Epithelial cell of prostate (primary cell): ENCODE data around the gene RALGAPA2.

Source experiments
- DNase-seq: peaks from one replicate; pipeline ENCODE4 v3.0.0-alpha.2; 2011; ENCODE audit warnings: low read depth, low spot score
- H3K27ac ChIP-seq: fragments of 450-650 bp; 2 replicates; pipeline ENCODE4 v1.5.1; 2017; ENCODE audit warnings: mild to moderate bottlenecking

RALGAPA2 gene

GRCh38 chr20:20519269-20519668 lies 193.2 kb downstream of the RALGAPA2 start:
- no peak overlapping the region for H3K27ac ChIP-seq

GRCh38 chr20:20518263-20518662 lies 194.2 kb downstream of the RALGAPA2 start:
- no peak for DNase-seq
- H3K27ac ChIP-seq = no peak overlapping the region

More at GRCh38 chr20:20519269-20519668, 193.2 kb downstream of the RALGAPA2 start:
- DNase-seq = no peak

DNA sequence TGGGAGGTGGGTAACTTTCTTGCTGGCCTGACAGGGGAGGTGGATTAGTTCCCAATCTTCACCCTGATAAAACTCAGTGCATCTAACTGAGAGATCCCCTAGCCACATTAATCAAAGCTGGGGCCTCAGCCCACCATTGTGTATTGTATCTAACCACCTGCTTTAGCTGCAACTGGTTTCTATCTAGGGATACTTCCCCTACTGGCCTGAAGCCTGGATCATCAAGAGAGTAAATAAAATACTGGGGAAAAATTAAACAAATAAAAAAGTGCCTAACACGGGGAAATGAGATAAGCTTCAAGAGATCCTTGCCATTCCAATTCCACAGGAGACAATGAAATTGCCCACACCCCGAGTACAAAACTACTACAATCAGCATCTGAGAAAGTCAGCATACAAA lies 195.1 kb downstream of the RALGAPA2 start:
- no peak for DNase-seq
- no peak overlapping the region for H3K27ac ChIP-seq

GRCh38 chr20:20513720-20514119 lies 198.7 kb downstream of the RALGAPA2 start:
- H3K27ac ChIP-seq = no peak overlapping the region
- no peak for DNase-seq

- no peak for DNase-seq
- no peak overlapping the region for H3K27ac ChIP-seq
Measured at GRCh38 chr20:20505554-20505953, 206.9 kb downstream of the RALGAPA2 start.

- no peak overlapping the region for H3K27ac ChIP-seq
- DNase-seq = no peak
Measured at GRCh38 chr20:20503777-20504530, 208.5 kb downstream of the RALGAPA2 start.

DNA sequence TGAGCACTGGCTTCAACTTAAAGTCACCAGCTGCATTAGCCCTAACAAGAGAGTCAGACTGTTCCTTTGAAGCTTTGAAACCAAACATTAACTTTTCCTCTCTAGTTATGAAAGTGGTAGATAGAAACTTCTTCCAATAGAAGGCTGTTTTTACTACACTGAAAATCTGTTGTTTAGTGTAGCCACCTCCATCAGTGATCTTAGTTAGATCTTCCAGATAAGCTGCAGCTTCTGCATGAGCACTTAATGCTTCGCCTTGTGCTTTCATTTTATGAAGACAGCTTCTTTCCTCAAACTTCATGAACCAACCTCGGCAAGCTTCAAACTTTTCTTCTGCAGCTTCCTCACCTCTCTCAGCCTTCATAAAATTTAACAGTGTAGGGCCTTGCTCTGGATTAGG lies 211.3 kb downstream of the RALGAPA2 start:
- H3K27ac ChIP-seq = no peak overlapping the region
- DNase-seq = no peak

- H3K27ac ChIP-seq = no peak overlapping the region
- no peak for DNase-seq
Measured at GRCh38 chr20:20500312-20500711, 212.1 kb downstream of the RALGAPA2 start.

DNA sequence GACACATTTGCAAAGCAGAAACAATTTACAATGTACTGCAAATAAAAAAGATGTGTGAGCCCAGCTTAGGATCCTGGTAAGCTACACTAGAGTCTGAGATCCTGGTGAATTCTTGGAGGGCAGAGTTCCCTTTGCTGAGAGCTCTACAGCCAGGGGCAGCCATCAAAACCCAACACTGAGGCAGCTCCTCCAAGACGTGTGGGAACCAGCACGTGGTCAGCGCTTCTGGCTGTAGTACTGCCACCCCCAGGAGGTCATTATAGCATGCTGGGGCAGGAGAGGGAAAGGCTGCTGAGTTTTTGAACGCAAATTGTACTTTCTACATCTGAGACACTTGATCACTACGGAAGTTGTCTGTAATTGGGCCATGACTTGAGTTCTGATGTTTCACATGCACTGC lies 213.0 kb downstream of the RALGAPA2 start:
- no peak for DNase-seq
- H3K27ac ChIP-seq = no peak overlapping the region

DNA sequence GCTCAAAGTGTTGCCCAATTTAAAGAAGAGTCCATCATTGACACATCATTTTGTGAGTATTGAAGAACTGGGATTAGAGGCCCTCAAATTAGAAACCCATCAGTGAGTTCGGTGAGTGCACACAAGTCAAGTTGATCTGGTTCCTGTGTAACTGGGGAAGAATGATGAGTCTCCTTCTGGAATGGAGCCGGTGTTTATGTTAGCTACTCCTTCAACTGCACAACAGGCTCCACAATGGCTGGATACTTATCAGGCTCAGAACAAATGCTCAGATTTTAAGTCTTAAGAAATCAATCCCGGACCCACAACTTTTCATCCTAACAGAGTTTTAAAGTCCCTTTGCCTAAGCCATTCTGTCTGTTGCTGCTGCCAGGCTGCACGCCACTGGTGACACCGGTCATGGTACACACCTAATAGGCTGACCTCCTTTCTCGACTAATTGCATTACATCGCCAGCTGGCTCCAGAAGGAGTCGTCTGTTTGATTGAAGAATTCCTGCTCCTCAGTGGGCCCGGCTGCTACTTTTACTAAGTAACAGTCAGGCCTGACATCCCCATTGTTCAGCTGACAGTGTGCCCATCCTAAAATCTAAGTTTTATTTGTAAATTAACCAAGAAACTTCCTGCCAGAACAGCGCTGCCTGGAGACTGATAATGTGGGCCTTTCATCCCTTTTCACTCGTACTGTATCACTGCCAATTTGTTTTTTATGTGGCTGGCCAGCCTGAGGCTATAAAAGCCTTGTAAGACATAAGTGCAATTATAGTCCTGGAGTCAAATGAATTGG lies 214.2 kb downstream of the RALGAPA2 start:
- no peak for DNase-seq
- no peak overlapping the region for H3K27ac ChIP-seq

- DNase-seq = no peak
- H3K27ac ChIP-seq = no peak overlapping the region
Measured at GRCh38 chr20:20497242-20497978, 215.0 kb downstream of the RALGAPA2 start.

GRCh38 chr20:20495729-20496503 lies 216.5 kb downstream of the RALGAPA2 start:
- no peak overlapping the region for H3K27ac ChIP-seq
- no peak for DNase-seq

GRCh38 chr20:20493701-20494100 lies 218.7 kb downstream of the RALGAPA2 start:
- DNase-seq = no peak
- H3K27ac ChIP-seq = no peak overlapping the region

DNA sequence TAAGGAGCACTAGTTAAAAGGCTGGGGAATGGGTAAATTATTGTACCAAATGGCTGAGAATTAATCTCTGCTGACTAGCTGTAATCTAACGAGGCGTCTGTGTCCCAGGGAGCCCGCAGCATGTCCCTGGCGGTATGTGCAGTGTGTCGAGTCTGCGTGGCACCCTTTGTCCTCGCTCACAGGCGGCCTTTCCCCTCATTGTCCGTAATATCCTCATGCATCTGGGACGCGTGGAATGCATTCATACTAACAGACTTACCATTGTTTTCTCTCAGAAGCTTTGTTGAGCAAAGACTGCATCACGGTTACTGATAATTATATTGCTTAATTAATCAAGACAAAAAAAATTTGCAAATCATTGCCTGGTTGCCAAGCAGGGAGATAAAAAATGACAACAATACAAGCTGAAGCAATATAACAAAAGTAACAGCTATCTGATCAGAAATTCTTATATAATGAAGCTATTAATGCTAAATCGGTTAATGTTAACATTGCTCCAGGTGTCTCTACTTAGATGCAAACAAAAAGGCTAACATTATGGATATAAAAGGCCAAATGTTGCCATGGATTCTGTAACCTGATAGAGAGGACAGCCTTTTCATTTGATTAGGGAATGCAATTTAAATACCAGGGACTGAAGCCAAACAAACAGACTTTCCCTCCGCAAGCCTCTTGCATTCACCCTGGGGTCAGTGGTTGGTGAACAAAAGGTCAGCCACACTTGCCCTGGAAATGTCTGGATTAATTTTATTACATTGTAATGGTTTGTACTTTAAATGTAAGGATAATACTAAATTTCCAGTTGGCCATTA lies 219.7 kb downstream of the RALGAPA2 start:
- DNase-seq = no peak
- no peak overlapping the region for H3K27ac ChIP-seq

DNA sequence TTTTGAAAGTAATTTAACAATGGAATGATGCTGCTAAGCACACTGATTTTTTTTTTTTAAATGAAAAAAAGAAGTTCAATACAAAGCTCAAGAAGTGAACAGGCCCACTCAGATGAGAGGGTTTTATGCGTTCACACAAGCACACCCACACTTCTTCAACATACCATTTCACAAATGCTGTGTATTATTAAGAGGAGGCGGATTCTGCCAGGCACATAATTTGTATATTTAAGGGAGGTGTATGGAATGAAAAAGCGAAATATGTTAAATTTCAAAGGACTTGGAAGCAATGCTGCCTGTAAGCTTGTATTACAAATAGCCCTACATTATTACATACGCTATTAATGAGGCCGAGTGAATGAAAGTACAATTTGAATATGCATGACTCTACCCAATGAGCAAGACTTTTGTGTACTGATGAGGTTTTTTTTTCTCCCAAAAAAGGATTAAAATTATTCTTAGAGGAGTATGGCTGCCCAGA lies 220.6 kb downstream of the RALGAPA2 start:
- DNase-seq = no peak
- H3K27ac ChIP-seq = no peak overlapping the region

DNA sequence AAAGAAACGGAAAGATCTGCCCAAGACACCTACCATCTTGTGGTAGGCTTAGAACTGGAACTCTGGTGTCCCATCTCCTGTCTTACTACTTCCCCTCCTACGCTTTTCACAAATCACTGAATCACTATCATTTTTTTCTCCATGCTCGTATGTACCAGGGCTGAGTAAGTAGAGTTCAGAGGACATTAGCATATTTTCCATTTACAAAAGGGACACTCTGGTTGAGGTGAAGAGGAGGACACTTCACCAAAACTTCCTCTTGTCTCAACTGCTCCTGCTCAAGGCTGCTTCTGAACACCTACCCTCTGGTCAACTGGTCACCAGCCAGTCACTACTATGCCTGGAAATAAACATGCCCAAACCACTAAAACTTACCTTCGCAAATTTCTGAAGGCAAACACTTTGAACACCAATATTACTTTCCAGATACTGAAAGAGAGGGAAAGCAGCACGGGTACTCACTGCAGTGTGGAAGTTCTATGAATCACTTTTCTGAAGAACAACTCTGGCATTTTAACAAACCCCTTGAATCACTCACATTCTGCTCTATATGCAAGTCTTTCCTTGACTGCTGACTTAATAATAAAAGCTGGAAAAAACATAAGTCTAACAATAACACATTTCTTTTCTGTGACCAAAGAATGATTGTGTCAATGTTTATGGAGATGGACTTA lies 221.2 kb downstream of the RALGAPA2 start:
- H3K27ac ChIP-seq = no peak overlapping the region
- DNase-seq = no peak

DNA sequence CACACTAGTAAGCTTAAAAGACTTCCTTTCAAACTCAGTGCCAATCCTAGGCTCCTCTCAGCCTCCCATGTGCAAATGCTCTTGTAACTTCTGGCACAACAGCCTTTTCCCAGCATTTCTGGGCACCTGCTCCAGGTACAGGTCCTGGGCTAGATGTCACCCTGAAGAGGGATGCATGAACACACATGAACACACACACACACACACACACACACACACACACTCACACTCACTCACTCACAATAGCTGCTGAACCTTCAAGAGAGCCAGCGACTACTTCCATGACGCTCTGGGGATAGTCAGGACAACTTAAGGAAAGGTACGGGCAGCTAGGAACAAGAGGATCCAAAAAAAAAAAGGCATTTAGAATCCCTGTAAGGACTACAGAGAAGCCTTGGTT lies 221.8 kb downstream of the RALGAPA2 start:
- no peak overlapping the region for H3K27ac ChIP-seq
- DNase-seq = no peak

- DNase-seq = no peak
- no peak overlapping the region for H3K27ac ChIP-seq
Measured at GRCh38 chr20:20489648-20490341, 222.6 kb downstream of the RALGAPA2 start.
